K562 treated with DMSO at 1 percent for 12 hours (cell line): Measurements from ENCODE around the gene CDC42EP2. TPM values are rescaled to one million over a fixed set of nuclear protein-coding genes. Genes with fewer than 3 reads are reported as not detected.

Experiments used
- total RNA-seq: library from RNA; unstranded; fragments of 300-600 nt; gene quantifications from 2 replicates; pipeline ENCODE4 v1.2.3, GENCODE V29; 2022; ENCODE audit not compliant: insufficient read depth

The CDC42EP2 gene, protein sequence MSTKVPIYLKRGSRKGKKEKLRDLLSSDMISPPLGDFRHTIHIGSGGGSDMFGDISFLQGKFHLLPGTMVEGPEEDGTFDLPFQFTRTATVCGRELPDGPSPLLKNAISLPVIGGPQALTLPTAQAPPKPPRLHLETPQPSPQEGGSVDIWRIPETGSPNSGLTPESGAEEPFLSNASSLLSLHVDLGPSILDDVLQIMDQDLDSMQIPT
- 1.0 and 6.6 TPM in 2 replicates for total RNA-seq

DNA sequence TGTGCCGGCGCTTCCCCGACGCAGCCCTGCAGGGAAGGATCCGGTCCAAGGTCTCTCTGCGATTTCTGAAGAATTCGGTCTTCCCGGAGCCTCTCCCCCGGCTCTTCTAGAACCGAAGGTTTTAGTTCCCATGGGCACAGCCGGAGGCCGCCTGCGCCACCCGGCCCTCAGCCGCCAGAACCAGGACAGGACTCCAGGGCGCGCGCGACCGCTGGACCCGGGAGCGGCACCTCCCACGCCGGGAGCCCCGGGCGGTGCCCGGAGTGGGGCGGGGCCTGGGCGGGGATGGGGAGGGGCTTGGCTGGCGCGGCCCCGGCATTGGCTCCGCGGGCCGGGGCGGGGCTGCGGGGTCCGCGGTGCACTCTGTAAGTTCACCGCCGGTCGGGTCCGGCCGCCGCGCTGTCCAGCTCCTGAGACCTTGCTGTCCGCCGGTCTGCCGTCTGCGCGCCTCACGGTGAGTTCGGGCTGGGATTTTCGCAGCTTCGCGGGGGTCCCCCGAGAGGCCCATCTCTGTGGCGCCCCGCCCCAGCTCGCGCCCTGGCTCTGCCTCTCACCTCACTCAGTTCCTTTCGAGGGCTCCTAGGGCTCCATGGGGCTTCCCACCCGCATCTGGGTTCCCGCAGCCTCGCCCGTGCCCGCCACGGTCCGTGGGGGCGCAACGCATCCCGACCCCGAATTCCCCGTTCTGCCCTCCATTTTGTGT lies at the start of gene CDC42EP2:
Gene CDC42EP2 (plus strand): TSS at position 366 of the 703 bp plus-strand sequence. CDS start 6,033 bp downstream, outside the sequence.

DNA sequence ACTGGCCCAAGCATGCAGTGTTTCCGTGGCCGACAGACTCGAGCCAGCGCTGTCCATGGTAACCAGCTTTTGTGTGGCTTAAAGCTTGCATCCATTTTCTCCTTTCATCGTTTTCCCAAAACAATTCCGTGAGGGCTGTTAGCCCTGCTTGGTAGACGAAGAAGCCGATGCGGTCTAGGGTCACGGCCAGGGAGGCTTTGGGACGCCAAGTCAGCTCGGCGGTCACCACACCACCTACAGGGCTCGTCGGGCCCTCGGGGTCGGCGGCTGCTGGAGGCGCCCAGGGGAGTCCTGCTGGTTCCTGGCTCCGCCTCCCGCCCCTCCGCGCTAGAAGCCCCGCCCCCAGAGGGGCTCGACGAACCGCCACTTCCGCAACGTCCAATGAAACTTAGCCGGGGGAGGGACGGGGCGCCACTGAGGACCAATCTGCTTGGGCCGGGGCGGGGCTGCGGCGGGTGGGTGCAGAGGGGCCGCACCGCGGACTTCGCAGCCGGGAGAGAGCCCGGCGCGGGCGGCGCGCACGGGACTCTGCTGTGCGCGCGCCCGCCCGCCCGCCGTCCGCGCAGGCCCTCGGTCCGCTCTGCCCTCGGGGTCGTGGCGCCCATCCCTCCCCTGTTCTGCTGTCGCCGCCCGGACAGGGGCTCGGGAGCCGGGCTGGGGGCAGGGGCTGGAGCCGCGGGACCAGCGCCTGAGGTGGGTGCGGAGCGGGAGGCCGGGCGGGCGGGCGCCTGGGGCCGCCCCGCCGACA lies 39.8 kb downstream of the CDC42EP2 start, which contains the start of gene TIGD3:
Gene TIGD3 (plus strand): TSS at position 487 of the 748 bp plus-strand sequence. CDS start 1,058 bp downstream, outside the sequence.

Other genes with a start within 250 kb of the CDC42EP2 start
- gene CDCA5, start 230.8 kb upstream of the CDC42EP2 start, total RNA-seq = 75.1 and 95.6 TPM in 2 replicates
- 71.0 and 72.9 TPM in 2 replicates for gene ZFPL1, start 230.6 kb upstream of the CDC42EP2 start, total RNA-seq
- gene VPS51, start 218.7 kb upstream of the CDC42EP2 start, total RNA-seq = 109 and 208 TPM in 2 replicates
- 21.6 and 28.9 TPM in 2 replicates for gene TM7SF2, start 203.0 kb upstream of the CDC42EP2 start, total RNA-seq
- gene ZNHIT2, start 197.2 kb upstream of the CDC42EP2 start, total RNA-seq = 23.0 and 39.0 TPM in 2 replicates
- 1,026 and 1,686 TPM in 2 replicates for gene FAU, start 192.7 kb upstream of the CDC42EP2 start, total RNA-seq
- 68.8 and 87.9 TPM in 2 replicates for gene MRPL49, start 192.5 kb upstream of the CDC42EP2 start, total RNA-seq
- 30.5 and 61.8 TPM in 2 replicates for gene SYVN1, start 180.3 kb upstream of the CDC42EP2 start, total RNA-seq
- 15.3 and 19.5 TPM in 2 replicates for gene SPDYC, start 144.6 kb upstream of the CDC42EP2 start, total RNA-seq
- 157 and 166 TPM in 2 replicates for gene CAPN1, start 132.9 kb upstream of the CDC42EP2 start, total RNA-seq
- 24.4 and 36.9 TPM in 2 replicates for gene POLA2, start 52.9 kb upstream of the CDC42EP2 start, total RNA-seq
- gene DPF2, start 19.0 kb downstream of the CDC42EP2 start, total RNA-seq = 41.9 and 70.0 TPM in 2 replicates
- 6.5 and 7.1 TPM in 2 replicates for gene TIGD3, start 39.9 kb downstream of the CDC42EP2 start, total RNA-seq
- gene SLC25A45, start 67.8 kb downstream of the CDC42EP2 start, total RNA-seq = 0.65 and 1.1 TPM in 2 replicates
- 35.7 and 51.6 TPM in 2 replicates for gene FRMD8, start 71.8 kb downstream of the CDC42EP2 start, total RNA-seq
- gene NEAT1, start 107.9 kb downstream of the CDC42EP2 start, total RNA-seq = 9.8 and 52.5 TPM in 2 replicates
- gene MALAT1, start 184.2 kb downstream of the CDC42EP2 start, total RNA-seq = 148 and 227 TPM in 2 replicates
- gene SCYL1, start 210.2 kb downstream of the CDC42EP2 start, total RNA-seq = 110 and 115 TPM in 2 replicates
- gene LTBP3, start 243.5 kb downstream of the CDC42EP2 start, total RNA-seq = 34.0 and 34.5 TPM in 2 replicates